SK-N-MC (cell line): ENCODE measurements around the gene ARAF.

Experiments
- DNase-seq: peaks from one replicate; pipeline ENCODE4 v3.0.0-alpha.2; 2011; ENCODE audit warnings: low read depth, low spot score
- H3K27ac ChIP-seq: fragments of 200-600 bp; sonication (generic); 2 replicates; pipeline ENCODE4 v1.5.1; 2016; ENCODE audit warnings: mixed run types
- H3K36me3 ChIP-seq: fragments of 200-600 bp; sonication (generic); 2 replicates; pipeline ENCODE4 v1.6.1; 2017; ENCODE audit warnings: antibody characterized with exemption, low read length, mixed read lengths; ENCODE audit not compliant: insufficient read depth
- H3K4me3 ChIP-seq: fragments of 200-600 bp; sonication (generic); 2 replicates; pipeline ENCODE4 v1.5.1; 2016
- H3K9ac ChIP-seq: fragments of 200-600 bp; sonication (generic); 2 replicates; pipeline ENCODE4 v1.8.0; 2017; ENCODE audit warnings: mixed run types, mixed read lengths; ENCODE audit not compliant: insufficient read length
- H3K9me3 ChIP-seq: fragments of 200-600 bp; sonication (generic); 2 replicates; pipeline ENCODE4 v1.6.1; 2017; ENCODE audit warnings: low read depth, mild to moderate bottlenecking, antibody characterized with exemption, low read length, moderate library complexity, mixed read lengths
- EZH2 ChIP-seq: fragments of 200-600 bp; sonication (generic); IDR thresholded peaks from one replicate; pipeline ENCODE4 v1.6.1; 2017; ENCODE audit warnings: antibody characterized with exemption
- FOXP2 ChIP-seq: optimal IDR thresholded peaks from 2 replicates; pipeline ENCODE3; 2011; ENCODE audit warnings: mild to moderate bottlenecking, moderate library complexity; ENCODE audit not compliant: insufficient read depth; ENCODE audit errors: extremely low read length, control extremely low read depth
- POLR2AphosphoS5 ChIP-seq: IDR thresholded peaks from 2 replicates; pipeline ENCODE4 v1.6.1; 2012; ENCODE audit warnings: mild to moderate bottlenecking, low read depth, low read length, borderline replicate concordance

ARAF gene

GRCh38 chrX:47608130-47608810 is 47.3 kb downstream of the ARAF start:
- peak overlapping the region; percentile 57 for H3K9ac ChIP-seq
- H3K36me3 ChIP-seq, result no peaks in the 10 kb centered on the region
- peak overlapping the region; percentile 58 for H3K4me3 ChIP-seq
- no peaks in the 10 kb centered on the region for H3K9me3 ChIP-seq
- peak overlapping the region; percentile 98 for H3K27ac ChIP-seq
- TF ChIP-seq POLR2AphosphoS5, result peak; percentile 31; the same call in 1 of the 2 replicates
- TF ChIP-seq FOXP2, result no peak
- no peak for TF ChIP-seq EZH2
- peak; percentile 73 for DNase-seq

- no peak for DNase-seq
- no peaks in the 10 kb centered on the region for H3K9me3 ChIP-seq
- H3K9ac ChIP-seq, result no peak overlapping the region
- no peaks in the 10 kb centered on the region for H3K36me3 ChIP-seq
- H3K4me3 ChIP-seq, result no peak overlapping the region
- no peak for TF ChIP-seq POLR2AphosphoS5
- no peak for TF ChIP-seq FOXP2
- TF ChIP-seq EZH2, result no peak
- H3K27ac ChIP-seq, result peak overlapping the region; percentile 98; the same call in 1 of the 2 replicates
These were observed 49.5 kb downstream of the ARAF start for GRCh38 chrX:47610511-47610910.

- no peak overlapping the region for H3K27ac ChIP-seq
- H3K4me3 ChIP-seq, result no peak overlapping the region
- H3K9me3 ChIP-seq, result no peaks in the 10 kb centered on the region
- DNase-seq, result no peak
- H3K36me3 ChIP-seq, result no peaks in the 10 kb centered on the region
- no peak overlapping the region for H3K9ac ChIP-seq
- TF ChIP-seq FOXP2, result no peak
- TF ChIP-seq EZH2, result no peak
- TF ChIP-seq POLR2AphosphoS5, result no peak
These were observed 50.5 kb downstream of the ARAF start for GRCh38 chrX:47611489-47611888.

- TF ChIP-seq FOXP2, result no peak
- no peak for TF ChIP-seq EZH2
- no peak for TF ChIP-seq POLR2AphosphoS5
- no peaks in the 10 kb centered on the region for H3K36me3 ChIP-seq
- no peak for DNase-seq
- H3K9me3 ChIP-seq, result no peaks in the 10 kb centered on the region
- H3K9ac ChIP-seq, result no peak overlapping the region
- no peak overlapping the region for H3K27ac ChIP-seq
- no peak overlapping the region for H3K4me3 ChIP-seq
These were observed 50.9 kb downstream of the ARAF start for GRCh38 chrX:47611926-47612325.

- Histone ChIP-seq H3K9me3 (no peaks in the 10 kb centered on the region), H3K9ac (no peak overlapping the region), H3K4me3 (no peak overlapping the region), H3K36me3 (no peaks in the 10 kb centered on the region), H3K27ac (no peak overlapping the region)
- TF ChIP-seq FOXP2 (no peak), POLR2AphosphoS5 (no peak), EZH2 (no peak)
- DNase-seq, result no peak
These were observed 51.4 kb downstream of the ARAF start for GRCh38 chrX:47612418-47612817.

GRCh38 chrX:47613082-47613481 is 52.1 kb downstream of the ARAF start:
- TF ChIP-seq FOXP2 (no peak), POLR2AphosphoS5 (no peak), EZH2 (no peak)
- Histone ChIP-seq H3K9ac (no peak overlapping the region), H3K9me3 (no peaks in the 10 kb centered on the region), H3K27ac (no peak overlapping the region), H3K36me3 (no peaks in the 10 kb centered on the region), H3K4me3 (no peak overlapping the region)
- DNase-seq, result no peak

- Histone ChIP-seq H3K9ac (no peak overlapping the region), H3K4me3 (no peak overlapping the region), H3K36me3 (no peaks in the 10 kb centered on the region), H3K27ac (no peak overlapping the region), H3K9me3 (no peaks in the 10 kb centered on the region)
- DNase-seq, result no peak
- TF ChIP-seq POLR2AphosphoS5 (no peak), EZH2 (no peak), FOXP2 (no peak)
These were observed 53.6 kb downstream of the ARAF start for GRCh38 chrX:47614618-47615017.

GRCh38 chrX:47618923-47619485 is 58.0 kb downstream of the ARAF start:
- H3K9me3 ChIP-seq, result no peaks in the 10 kb centered on the region
- TF ChIP-seq FOXP2, result no peak
- H3K27ac ChIP-seq, result no peak overlapping the region
- no peak for DNase-seq
- H3K9ac ChIP-seq, result no peak overlapping the region
- no peaks in the 10 kb centered on the region for H3K36me3 ChIP-seq
- H3K4me3 ChIP-seq, result peak overlapping the region; percentile 69
